ENCODE data around the gene EIF4B. TPM values are rescaled to one million over a fixed set of nuclear protein-coding genes. Genes with fewer than 3 reads are reported as not detected.

The EIF4B gene
- polyA plus RNA-seq, 1 experiment = 296 TPM

DNA sequence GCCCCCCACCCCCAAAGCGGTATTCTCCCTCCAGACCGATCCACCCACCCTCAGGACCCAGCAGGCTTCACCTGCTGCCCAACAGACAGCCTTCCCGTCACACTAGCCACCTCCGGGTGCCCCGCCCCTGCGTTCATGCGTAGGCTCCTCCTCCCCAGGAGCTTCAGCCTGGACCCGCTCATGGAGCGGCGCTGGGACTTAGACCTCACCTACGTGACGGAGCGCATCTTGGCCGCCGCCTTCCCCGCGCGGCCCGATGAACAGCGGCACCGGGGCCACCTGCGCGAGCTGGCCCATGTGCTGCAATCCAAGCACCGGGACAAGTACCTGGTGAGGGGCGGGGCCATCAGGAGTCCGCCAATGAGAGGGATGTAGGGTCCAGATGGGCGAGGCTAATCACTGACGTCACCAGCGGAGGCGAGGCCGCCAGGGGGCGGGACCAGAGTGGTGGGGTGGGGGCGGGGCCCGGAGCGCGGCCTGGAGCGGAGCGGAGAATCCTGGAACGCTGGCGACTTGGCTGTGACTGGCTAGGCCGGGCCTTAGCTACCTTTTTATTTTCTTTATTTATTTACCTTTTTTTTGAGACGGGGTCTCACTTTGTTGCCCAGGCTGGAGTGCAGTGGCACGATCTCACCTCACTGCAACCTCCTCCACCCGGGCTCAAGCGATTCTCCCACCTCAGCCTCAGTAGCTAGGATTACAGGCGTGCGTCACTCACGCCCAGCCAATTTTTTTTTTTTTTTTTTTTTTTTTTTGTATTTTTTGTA is 48.0 kb downstream of the EIF4B start:
- DNase-seq (ENCODE audit: low read depth) = no peak
- H3K36me3 ChIP-seq (ENCODE audit: control insufficient read depth, insufficient read depth, low read length) = peaks cover 28% of the 10 kb centered on the region
- H3K27me3 ChIP-seq (ENCODE audit: control insufficient read depth, insufficient read depth, low read length) = no peaks in the 10 kb centered on the region
- H3K4me3 ChIP-seq (ENCODE audit: low read depth, low read length) = peak overlapping the region; percentile 24
- ChIA-PET CTCF (interaction anchor here (0.8 to 16.5 kb wide), 7 partner anchors 10 to 143 kb away, joined by 3 to 285 read pairs (median 6); partner anchors contain the start of genes IGFBP6 and SPRYD3), POLR2A (interaction anchor here (0.6 to 0.9 kb wide), 2 partner anchors 25 to 48 kb away, joined by 3 read pairs; partner anchors contain the start of genes EIF4B and SPRYD3)
- TF ChIP-seq, protein P1, sequence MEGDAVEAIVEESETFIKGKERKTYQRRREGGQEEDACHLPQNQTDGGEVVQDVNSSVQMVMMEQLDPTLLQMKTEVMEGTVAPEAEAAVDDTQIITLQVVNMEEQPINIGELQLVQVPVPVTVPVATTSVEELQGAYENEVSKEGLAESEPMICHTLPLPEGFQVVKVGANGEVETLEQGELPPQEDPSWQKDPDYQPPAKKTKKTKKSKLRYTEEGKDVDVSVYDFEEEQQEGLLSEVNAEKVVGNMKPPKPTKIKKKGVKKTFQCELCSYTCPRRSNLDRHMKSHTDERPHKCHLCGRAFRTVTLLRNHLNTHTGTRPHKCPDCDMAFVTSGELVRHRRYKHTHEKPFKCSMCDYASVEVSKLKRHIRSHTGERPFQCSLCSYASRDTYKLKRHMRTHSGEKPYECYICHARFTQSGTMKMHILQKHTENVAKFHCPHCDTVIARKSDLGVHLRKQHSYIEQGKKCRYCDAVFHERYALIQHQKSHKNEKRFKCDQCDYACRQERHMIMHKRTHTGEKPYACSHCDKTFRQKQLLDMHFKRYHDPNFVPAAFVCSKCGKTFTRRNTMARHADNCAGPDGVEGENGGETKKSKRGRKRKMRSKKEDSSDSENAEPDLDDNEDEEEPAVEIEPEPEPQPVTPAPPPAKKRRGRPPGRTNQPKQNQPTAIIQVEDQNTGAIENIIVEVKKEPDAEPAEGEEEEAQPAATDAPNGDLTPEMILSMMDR (IDR thresholded peaks at IDR 0.05; ENCODE audit: insufficient read depth, low read depth, low read length) = no peak

DNA sequence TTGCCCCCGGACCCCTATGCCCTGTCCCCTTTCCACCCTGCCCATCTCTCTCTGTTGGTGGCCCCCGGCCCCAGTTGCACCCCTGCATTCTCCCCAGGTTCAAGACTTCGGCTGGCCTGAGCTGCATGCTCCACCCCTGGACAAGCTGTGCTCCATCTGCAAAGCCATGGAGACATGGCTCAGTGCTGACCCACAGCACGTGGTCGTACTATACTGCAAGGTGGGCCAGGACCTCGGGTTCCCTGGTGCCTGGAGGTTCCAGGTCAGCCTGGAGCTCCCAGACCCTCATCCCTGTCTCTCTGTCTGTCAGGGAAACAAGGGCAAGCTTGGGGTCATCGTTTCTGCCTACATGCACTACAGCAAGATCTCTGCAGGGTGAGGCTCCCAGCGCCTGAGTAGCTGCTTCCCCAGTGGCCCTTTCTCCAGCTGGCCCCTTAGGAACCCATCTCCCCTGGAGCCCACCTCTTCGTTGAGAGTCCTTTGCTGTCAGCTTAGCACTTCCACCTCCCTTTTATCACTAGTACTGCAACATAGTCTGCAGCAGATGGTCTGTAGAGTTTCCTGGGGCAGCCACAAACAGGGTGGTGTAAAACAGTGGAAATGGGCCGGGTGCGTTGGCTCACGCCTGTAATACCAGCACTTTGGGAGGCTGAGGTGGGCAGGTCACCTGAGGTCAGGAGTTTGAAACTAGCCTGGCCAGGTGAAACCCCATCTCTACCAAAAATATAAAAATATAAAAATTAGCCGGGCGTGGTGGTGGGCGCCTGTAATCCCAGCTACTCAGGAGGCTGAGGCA is 49.4 kb downstream of the EIF4B start:
- POLR2A ChIA-PET = no interaction called here
- H3K36me3 ChIP-seq (ENCODE audit: control insufficient read depth, insufficient read depth, low read length) = peaks cover 41% of the 10 kb centered on the region
- CTCF ChIA-PET = interaction anchor here (1.8 to 16.5 kb wide), 3 partner anchors 13 to 43 kb away, joined by 4 to 285 read pairs (median 28); partner anchors contain the start of gene IGFBP6
- DNase-seq (ENCODE audit: low read depth) = no peak
- H3K4me3 ChIP-seq (ENCODE audit: low read depth, low read length) = no peak overlapping the region
- TF ChIP-seq, protein P1 (IDR thresholded peaks at IDR 0.05; ENCODE audit: insufficient read depth, low read depth, low read length) = no peak
- no peaks in the 10 kb centered on the region for H3K27me3 ChIP-seq (ENCODE audit: control insufficient read depth, insufficient read depth, low read length)

DNA sequence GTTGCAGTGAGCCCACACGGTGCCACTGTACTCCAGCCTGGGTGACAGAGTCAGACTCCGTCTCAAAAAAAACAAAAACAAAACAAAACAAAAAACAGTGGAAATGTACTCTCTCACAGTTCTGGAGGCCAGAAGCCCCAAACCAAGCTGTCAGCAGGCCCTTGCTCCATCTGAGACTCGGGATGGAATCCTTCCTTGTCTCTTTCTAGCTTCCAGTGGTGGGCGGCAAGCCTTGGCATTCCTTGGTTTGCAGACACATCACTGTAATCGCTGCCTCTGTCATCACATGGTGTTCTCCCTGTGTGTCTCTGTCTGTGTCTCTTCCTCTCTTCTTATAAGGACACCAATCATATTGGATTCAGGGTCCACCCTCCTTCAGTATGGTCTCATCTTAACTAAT is 50.0 kb downstream of the EIF4B start:
- Histone ChIP-seq H3K27me3 (ENCODE audit: control insufficient read depth, insufficient read depth, low read length) (no peaks in the 10 kb centered on the region), H3K4me3 (ENCODE audit: low read depth, low read length) (no peak overlapping the region), H3K36me3 (ENCODE audit: control insufficient read depth, insufficient read depth, low read length) (peaks cover 46% of the 10 kb centered on the region)
- ChIA-PET POLR2A (no interaction called here), CTCF (interaction anchor here (1.8 to 16.5 kb wide), 3 partner anchors 13 to 42 kb away, joined by 4 to 285 read pairs (median 28); partner anchors contain the start of gene IGFBP6)
- no peak for DNase-seq (ENCODE audit: low read depth)
- TF ChIP-seq, protein P1 (IDR thresholded peaks at IDR 0.05; ENCODE audit: insufficient read depth, low read depth, low read length) = no peak

DNA sequence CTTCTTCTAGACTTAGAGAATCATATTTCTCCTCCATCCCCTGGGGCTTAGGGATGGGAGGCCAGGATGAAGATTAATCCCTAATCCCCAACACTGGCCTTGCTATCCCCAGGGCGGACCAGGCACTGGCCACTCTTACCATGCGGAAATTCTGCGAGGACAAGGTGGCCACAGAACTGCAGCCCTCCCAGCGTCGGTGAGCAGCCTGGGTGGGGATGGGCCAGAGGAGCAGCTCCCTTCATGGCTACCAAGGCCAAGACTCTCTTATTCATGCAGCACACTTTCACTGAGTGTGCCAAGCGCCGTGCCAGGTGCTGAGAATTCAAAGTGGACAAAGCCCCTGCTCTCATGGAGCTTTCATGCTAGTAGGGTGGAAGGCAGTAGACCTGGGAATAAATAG is 50.6 kb downstream of the EIF4B start:
- TF ChIP-seq, protein P1 (IDR thresholded peaks at IDR 0.05; ENCODE audit: insufficient read depth, low read depth, low read length) = no peak
- CTCF ChIA-PET = interaction anchor here (1.1 to 16.5 kb wide), 4 partner anchors 12 to 41 kb away, joined by 4 to 285 read pairs (median 16); partner anchors contain the start of gene IGFBP6
- POLR2A ChIA-PET = no interaction called here

More for the DNA sequence above, 50.6 kb downstream of the EIF4B start:
- Histone ChIP-seq H3K4me3 (ENCODE audit: low read depth, low read length) (no peak overlapping the region), H3K27me3 (ENCODE audit: control insufficient read depth, insufficient read depth, low read length) (no peaks in the 10 kb centered on the region), H3K36me3 (ENCODE audit: control insufficient read depth, insufficient read depth, low read length) (peaks cover 49% of the 10 kb centered on the region)
- DNase-seq (ENCODE audit: low read depth) = no peak

Data from BJ (cell line).